AG09319 (cell line): ENCODE measurements around the gene ZBTB20.

ENCODE experiments used
- DNase-seq: peaks from one replicate; pipeline ENCODE4 v3.0.0-alpha.2; 2010; ENCODE audit warnings: low read depth; ENCODE audit errors: extremely low read depth
- TF ChIP-seq, protein P1 (sequence below): IDR thresholded peaks from 2 replicates; pipeline ENCODE4 v1.5.1; 2011; ENCODE audit warnings: low read depth, mild to moderate bottlenecking, inconsistent platforms, low read length, moderate library complexity

Gene ZBTB20

DNA sequence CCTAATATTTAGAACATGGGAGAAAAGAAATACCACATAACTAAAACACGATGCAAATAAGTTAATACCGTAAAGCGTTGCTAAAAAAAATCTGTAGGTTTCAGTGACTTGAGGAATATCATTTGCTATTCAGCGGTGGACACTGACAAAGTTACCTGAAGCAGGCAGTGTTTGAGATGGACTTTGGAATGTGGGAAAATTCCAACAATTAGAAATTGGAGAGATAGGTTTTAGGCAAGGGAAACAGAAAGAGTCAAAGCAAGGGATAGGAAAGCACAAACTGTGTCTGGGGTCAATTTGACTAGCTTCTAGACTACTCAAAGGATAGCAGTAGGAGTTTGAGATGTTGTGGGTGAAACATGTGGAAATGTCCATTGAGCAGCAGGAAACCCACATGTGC is 680.3 kb downstream of the ZBTB20 start:
- no peak for DNase-seq
- TF ChIP-seq, protein P1, sequence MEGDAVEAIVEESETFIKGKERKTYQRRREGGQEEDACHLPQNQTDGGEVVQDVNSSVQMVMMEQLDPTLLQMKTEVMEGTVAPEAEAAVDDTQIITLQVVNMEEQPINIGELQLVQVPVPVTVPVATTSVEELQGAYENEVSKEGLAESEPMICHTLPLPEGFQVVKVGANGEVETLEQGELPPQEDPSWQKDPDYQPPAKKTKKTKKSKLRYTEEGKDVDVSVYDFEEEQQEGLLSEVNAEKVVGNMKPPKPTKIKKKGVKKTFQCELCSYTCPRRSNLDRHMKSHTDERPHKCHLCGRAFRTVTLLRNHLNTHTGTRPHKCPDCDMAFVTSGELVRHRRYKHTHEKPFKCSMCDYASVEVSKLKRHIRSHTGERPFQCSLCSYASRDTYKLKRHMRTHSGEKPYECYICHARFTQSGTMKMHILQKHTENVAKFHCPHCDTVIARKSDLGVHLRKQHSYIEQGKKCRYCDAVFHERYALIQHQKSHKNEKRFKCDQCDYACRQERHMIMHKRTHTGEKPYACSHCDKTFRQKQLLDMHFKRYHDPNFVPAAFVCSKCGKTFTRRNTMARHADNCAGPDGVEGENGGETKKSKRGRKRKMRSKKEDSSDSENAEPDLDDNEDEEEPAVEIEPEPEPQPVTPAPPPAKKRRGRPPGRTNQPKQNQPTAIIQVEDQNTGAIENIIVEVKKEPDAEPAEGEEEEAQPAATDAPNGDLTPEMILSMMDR: no peak

DNA sequence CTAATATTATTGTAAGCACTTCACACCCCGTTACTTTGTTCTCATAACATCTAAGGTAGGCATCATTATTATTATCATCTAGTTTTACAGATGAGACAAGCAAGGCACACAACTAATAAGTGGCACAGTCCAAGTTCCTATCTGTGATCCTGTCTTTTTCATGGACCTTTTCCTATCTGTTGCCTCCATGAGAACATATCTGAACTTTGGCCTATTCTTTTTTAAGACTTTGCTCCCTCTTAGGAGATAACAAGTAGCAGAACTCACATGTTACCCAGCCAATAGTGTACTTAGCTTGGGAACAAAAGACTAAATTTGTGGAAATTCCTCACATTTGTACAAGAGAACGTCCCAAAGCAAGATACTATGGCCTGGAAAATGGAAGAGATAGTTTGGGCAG is 680.8 kb downstream of the ZBTB20 start:
- DNase-seq: no peak
- TF ChIP-seq, protein P1: no peak

DNA sequence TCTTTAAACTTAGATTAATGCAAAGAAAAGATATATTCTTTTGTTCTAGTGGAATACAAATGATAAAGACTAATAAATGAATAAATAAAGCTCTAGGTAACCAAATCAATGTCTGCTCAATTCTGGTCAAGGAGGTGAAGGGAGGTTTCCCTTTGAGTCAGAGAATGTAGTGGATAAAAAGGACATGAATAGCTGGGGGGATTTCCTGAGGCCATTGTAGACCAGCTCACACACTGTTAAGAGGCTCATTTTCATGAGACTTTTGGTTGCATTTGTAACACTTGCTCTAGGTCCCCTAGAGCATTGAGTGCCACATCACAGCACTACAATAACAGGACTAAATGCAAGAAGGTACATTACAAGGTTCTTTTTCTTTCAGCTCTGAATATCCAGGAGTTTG is 682.5 kb downstream of the ZBTB20 start:
- TF ChIP-seq, protein P1: no peak
- no peak for DNase-seq

DNA sequence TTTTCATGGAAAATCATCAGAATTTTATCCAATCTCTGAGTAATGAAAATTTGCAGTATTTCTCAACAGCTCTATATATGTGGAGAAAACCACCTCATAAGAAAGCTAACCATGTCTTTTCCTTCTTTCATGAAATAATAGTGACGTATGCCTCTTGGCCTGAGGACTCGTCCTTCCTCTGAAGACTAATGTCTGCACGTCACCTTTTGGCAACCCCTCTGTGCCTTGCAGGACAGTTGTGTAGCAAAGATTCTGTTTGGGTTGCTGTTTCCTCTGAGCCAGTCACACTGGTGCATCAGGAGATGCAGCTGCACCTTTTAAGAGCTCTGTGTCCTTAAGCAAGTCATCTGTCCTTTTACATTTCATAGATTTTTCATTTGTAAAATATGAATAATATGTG is 684.3 kb downstream of the ZBTB20 start:
- TF ChIP-seq, protein P1: no peak
- no peak for DNase-seq

DNA sequence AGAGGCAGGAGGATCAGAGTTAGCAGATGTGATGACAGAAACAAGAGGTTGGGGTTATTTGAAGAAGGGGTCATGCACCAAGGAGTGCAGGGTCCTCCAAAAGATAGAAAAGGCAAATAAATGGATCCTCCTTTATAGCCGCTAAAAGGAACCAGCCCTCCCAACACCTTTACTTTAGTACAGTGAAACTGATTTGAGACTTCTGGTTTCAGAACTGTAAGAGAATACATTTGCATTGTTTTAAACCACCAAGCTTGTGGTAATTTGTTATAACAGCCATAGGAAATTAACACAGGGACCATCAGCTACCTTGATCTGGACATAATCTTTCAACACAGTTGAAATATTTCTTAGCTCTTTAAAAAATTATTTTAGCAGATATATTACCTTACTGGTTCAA is 686.6 kb downstream of the ZBTB20 start:
- no peak for DNase-seq
- TF ChIP-seq, protein P1: no peak

DNA sequence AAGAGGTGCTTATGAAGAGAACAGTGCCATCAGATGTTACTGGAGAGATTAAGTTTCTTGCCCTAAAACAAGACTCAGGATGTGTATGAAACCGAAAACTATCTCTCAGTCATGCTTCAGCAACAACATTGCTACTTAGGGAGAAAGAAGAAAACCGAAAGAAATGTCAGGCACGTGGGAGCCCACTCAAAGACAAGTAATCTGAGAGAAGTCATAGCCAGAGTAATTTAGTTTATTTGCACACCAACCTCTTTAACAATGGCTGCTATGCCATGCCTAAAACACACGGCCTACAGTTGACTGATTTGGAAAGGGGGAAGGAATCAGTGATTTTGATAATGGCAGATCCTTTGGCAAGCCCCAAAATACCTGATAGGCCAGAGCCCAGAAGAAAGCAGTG is 690.3 kb downstream of the ZBTB20 start:
- DNase-seq: no peak
- TF ChIP-seq, protein P1: no peak

DNA sequence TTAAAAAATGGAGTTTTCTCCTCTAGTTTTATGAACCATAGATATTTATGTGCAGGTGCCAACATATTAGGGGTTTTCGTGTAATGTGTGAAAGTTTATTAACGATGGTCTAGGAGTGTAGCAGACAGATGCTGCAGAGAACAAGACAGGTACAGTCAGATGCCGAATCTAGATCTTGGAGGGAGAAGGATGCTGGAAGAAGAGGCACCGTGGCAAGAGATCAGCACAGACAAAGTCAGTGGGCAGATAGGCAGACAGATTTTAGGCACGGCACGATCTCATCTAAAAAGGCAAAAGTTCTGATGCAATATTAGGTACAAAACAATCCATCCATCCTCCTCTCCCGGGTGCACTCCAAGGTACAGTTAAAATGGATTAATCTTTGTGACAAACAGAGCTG is 691.7 kb downstream of the ZBTB20 start:
- TF ChIP-seq, protein P1: no peak
- no peak for DNase-seq
